Measurements from ENCODE around the gene MX1.

MX1 gene, protein sequence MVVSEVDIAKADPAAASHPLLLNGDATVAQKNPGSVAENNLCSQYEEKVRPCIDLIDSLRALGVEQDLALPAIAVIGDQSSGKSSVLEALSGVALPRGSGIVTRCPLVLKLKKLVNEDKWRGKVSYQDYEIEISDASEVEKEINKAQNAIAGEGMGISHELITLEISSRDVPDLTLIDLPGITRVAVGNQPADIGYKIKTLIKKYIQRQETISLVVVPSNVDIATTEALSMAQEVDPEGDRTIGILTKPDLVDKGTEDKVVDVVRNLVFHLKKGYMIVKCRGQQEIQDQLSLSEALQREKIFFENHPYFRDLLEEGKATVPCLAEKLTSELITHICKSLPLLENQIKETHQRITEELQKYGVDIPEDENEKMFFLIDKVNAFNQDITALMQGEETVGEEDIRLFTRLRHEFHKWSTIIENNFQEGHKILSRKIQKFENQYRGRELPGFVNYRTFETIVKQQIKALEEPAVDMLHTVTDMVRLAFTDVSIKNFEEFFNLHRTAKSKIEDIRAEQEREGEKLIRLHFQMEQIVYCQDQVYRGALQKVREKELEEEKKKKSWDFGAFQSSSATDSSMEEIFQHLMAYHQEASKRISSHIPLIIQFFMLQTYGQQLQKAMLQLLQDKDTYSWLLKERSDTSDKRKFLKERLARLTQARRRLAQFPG

DNA sequence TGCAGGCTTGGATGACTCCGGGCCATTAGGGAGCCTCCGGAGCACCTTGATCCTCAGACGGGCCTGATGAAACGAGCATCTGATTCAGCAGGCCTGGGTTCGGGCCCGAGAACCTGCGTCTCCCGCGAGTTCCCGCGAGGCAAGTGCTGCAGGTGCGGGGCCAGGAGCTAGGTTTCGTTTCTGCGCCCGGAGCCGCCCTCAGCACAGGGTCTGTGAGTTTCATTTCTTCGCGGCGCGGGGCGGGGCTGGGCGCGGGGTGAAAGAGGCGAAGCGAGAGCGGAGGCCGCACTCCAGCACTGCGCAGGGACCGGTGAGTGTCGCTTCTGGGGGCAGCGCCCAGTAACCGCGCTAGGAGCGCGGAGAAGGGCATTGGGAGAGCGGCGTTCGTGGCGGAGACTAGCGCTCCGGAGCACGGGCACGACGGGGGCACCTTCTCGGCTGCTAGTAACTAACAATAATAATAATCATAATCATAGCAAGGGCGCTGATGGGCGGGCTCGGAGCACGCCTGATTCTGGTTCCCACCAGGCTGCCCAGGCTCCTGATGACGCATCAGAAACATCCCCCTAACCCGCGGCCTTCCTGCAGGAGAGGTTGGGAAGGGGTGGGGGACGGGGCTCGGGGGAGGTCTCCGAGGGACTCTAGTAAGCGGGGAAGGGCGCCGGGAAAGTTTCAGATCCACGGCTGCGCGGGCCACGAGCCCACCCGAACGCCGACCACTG lies at the start of gene MX1:
TSS of gene MX1 (plus strand) at position 286 of the 722 bp plus-strand sequence. CDS start 5,832 bp downstream, outside the sequence.
- DNase-seq (ENCODE audit: low read depth in 2 of 2), result peak; percentile 71 to 88

DNA sequence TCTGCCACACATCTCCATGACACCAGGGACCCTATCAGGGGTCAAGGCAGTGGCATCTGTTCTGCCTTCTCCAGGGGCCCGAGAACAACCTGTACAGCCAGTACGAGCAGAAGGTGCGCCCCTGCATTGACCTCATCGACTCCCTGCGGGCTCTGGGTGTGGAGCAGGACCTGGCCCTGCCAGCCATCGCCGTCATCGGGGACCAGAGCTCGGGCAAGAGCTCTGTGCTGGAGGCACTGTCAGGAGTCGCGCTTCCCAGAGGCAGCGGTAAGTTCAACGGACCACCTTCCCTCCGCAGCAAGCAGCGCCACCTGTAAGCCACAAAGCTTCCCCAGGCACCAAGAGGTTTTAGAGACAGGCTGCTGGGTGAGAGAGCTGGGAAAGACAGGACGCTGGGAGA lies 48.3 kb upstream of the MX1 start:
- no peak for DNase-seq (ENCODE audit: low read depth in 2 of 2)

DNA sequence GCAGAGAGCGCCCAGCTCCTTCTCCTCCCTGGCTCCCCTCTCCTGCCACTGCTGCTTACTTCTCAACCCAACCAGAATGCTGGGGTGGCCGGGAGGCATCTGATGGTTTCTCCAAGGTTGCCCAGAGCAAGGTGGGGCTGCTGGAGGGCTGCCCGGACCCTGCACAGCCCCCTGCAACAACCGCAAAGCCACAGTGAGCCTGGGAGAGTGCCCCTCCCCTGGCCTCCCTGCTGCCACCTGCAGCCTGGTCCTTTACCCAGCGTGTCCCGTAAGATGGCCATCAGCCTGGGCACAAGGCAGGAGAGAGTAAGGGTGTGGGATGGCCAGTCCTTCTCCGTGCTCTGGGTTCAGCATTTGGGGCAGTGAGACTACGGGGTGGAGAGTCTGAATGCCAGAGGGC lies 47.2 kb upstream of the MX1 start:
- DNase-seq (ENCODE audit: low read depth in 2 of 2), result no peak

DNA sequence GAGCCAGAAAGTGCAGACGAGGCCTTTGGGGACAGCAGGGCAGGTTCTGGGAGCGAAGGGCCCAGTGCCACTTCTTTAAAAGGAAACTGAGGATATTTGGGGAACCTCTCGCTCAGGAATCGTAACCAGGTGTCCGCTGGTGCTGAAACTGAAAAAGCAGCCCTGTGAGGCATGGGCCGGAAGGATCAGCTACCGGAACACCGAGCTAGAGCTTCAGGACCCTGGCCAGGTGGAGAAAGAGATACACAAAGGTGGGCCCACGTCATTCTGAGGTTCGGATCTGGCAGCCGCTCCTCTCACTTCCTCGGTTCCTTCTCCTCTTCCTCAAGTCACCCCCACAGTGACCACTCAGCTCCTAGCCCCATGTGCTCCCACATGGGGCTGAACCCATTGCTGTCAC lies 46.1 kb upstream of the MX1 start:
- DNase-seq (ENCODE audit: low read depth in 2 of 2), result no peak

DNA sequence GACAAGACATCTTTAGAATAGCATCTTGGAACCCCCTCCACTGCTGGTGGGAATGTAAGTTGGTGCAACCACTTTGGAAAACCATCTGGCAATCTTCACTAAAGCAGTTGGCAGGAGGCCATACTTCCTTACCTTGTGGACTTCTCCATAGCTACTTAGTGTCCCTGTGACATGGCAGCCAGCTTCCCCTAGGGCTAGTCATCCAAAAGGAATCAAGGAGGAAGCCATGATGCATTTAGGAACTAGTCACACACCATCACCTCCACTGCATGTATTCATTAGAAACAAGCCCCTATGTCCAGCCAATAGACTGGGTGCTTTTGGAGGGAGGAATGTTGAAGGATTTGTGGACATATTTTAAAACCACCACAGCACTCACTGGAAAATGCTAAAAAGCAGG lies 44.3 kb upstream of the MX1 start:
- DNase-seq (ENCODE audit: low read depth in 2 of 2), result no peak

DNA sequence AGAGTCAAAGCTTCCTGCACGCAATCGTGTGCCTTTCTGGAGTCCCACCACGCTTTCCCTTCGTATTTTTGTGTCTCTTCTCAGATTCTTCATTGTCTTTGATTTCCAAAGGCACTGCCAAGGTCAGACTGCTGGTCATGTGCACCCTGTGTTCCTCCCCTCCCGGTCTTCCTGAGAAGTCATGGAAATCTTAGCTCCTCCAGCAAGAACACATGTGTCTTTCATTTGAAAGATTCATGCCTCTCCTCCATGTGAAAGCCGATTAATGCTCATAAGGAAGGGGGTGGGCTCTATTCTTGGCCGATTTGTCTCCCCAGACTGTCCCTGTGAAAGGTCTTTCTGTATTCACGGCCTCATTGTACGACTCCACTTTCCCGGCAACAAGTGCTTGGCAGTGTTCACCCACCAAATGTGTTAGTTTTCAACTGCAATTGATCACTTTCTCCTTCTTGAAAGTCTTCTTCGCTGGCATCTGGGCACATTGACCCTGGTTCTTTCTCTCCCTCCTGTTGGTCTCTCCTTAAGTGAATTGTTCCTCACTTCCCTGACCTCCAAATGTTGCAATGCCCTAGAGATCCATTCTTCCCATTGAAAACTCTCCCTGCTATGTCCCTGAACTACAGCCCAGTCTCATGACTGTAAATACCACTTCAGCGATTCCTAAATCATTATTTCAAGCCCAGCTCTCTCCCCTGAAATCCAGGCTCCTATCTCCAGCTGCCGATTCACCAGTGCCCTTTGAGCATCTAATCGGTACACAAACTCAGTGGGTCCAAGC lies 38.8 kb upstream of the MX1 start:
- DNase-seq (ENCODE audit: low read depth in 2 of 2), result no peak

DNA sequence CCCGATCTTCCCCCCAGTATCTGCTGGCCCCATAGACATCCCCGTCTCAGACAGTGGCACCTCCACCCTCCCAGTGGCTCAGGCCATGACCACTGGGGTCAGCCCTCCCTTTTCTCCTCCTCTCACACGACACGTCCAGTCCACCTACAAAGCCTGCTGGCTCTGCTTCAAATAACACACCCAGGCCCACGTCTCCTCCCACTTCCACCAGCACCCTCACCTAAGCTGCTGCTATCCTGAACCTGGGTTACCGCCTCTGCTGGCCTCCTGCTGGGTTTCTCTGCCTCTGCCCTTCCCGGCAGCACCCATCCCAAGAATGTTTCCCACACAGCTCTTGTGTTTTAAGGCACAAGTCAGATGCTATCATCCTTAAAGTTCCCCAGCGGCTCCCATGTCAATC lies 38.2 kb upstream of the MX1 start:
- no peak for DNase-seq (ENCODE audit: low read depth in 2 of 2)

DNA sequence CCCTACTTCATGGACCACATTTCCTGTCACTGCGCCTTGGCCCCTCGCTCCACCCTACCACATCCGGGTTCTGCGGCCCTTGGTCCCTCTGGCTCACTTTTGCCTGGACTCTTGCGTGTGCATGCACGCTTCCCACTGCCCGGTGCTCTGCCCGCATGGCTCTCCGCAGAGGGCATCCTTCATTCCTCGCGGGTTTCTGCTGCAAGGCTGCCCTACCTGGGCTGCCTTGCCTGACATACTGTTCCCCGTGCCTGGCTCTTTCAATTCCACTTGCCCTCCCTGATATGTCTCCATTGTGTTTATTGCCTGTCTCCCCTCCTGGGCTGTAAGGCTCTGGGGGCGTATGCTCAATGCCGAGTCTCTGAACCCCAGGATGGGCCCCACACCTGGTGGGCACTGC lies 37.8 kb upstream of the MX1 start:
- DNase-seq (ENCODE audit: low read depth in 2 of 2), result no peak

DNA sequence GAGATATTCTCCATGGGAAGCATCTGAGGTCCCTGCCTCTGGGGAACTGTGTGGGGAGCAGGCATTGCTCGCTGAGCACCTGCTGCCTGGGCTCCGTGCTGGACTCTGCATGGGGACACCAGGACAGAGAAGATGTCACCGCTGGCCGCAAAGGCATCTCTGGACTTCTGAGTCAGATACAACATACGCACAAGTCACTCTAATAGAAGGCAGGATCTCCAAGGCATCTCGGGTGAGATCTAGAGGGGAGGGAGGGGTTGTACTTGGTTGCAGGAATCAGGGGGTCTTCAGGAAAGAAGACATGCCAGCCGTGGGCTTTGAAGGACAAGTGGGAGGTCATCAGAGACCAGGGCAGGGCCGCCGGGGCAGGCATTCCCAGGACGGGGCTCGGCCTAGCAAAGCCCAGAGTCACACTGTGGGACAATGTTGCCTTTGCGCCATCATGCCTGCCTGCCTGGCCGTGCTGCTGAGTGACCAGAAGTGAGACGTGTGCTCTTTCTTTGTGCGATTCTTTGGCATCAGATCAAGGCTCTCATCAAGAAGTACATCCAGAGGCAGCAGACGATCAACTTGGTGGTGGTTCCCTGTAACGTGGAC lies 35.9 kb upstream of the MX1 start:
- DNase-seq (ENCODE audit: low read depth in 2 of 2), result no peak

DNA sequence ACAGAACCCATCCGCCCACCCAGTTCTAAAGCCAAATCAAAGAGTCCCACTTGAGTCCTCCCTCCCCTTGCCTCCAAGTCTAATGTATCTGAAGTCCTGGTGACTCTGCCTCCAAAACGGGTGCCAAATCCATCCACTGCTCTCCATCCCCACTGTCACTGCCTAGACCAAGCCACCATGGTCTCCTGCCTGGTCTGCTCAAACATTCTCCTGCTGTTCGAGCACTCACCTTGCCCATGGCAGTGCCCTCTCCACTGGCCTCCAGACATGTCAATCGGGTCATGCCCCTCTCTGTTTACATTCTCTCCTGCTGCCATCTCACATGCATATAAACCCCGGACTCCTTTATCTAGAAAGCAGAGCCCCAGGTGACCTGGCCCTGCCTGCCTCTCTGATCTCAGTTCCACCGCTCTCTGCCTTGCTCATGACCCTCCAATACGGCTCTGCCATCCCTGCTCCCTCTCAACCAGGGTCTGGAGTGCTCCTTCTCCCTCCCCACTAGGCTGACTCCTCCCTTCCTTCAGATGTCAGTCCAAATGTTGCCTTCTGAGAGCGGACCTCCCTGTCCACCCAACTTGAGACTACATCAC lies 32.1 kb upstream of the MX1 start:
- DNase-seq (ENCODE audit: low read depth in 2 of 2), result no peak

DNA sequence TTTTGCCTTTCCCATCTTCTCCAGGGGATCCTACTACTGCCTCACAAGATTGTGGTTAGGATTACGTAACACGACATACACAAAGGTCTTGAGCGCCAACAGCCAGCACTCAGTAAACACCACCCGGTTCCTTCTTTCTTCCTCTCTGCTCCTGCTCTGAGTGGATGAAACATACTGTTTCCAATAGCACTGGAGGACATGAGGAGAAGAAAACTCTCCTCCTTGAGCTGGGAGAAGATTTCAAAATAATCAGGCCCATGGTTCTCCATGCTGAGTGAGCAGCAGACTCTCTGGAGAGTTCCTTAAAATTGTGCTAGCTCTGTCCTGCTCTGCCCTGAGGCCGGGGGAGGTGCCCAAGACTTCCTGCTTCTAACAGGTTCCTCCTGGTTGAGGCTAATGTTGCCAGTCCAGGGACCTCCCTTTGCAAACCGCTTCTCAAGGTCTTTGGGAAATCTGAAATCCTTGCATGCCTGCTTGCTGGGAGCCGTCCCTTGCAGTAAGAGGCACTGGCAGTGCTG lies 29.4 kb upstream of the MX1 start:
- DNase-seq (ENCODE audit: low read depth in 2 of 2), result no peak

DNA sequence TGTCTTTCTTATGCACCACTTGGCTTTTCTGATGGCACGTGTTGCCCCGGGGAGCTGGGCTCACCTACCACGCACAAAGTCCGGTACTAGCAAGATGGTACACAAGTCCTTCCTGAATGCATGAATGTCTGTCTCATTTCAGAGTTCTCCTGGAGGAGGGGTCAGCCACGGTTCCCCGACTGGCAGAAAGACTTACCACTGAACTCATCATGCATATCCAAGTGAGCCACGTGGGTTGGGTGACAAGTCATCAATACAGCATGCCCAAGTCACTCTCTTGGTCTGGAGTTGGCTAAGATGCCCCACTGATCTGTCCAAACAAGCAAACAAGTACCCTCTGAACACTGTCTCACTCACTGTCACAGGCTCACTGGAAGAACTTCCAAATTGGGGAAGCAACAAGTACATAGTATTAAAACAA lies 28.6 kb upstream of the MX1 start:
- no peak for DNase-seq (ENCODE audit: low read depth in 2 of 2)

DNA sequence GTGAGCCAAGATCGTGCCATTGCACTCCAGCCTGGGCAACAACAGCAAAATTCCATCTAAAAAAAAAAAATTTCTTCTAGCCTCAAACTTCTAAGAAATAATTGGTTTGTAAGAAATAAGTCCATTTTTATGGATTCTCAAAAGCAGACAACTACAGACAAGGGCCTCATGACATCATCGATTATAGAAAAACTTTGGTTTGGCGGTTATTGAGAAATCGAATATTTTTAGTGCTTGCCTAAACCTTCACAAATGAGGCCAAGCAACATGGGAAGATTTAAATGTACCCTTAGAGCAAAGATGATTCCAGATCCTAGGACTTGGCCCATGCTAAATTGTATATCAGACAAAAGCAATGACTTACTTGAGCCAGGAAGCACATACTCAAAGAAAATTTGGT lies 27.8 kb upstream of the MX1 start:
- no peak for DNase-seq (ENCODE audit: low read depth in 2 of 2)

DNA sequence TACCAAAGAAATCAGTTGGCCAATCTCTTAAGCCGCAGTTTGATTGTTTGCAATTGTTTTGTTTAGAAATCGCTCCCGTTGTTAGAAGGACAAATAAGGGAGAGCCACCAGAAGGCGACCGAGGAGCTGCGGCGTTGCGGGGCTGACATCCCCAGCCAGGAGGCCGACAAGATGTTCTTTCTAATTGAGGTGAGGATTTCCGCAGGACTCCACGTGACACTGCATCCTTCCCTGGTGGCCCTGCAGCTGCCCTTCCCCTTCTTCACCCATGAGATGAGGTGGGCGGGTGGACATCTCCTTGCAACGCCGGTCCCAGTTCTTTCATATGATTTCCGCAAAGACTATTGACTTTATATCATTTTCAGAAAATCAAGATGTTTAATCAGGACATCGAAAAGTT lies 27.2 kb upstream of the MX1 start:
- DNase-seq (ENCODE audit: low read depth in 2 of 2), result no peak

DNA sequence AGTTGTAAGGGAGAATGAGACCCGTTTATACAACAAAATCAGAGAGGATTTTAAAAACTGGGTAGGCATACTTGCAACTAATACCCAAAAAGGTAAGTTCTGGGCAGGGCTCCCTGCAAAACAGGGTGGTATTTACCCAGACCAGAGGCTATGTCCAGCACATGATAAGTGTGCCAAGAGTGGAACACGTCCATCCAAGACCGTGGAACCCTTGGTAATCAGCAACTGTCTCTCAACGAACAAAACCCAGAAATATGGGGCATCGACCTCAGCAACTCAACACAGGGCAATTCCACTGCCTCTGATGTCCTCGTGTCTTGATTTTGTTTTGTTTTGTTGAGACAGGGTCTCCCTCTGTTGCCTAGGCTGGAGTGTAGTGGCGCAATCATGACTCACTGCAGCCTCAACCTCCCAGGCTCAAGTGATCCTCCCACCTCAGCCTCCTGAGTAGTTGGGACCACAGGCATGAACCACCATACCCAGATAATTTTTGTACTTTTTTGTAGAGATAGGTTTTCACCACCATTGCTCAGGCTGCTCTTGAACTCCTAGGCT lies 26.7 kb upstream of the MX1 start:
- DNase-seq (ENCODE audit: low read depth in 2 of 2), result no peak

DNA sequence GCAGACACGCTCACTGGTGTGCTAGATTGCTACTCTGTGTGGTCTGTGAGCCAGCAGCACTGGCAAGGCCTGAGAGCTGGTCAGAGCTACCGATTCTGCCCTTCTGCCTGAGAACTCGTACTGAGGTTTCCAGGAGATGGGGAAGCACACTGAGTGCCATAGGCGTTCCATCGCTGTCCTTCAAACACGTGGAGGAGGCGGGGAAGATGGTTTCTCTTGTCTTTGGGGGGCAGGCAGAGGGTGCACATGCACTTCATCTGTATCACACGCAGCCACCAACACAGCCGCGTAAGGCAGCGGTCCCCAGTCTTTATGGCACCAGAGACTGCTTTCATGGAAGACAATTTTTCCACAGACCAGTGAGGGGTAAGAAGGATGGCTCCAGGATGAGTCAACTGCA lies 23.8 kb upstream of the MX1 start:
- no peak for DNase-seq (ENCODE audit: low read depth in 2 of 2)

DNA sequence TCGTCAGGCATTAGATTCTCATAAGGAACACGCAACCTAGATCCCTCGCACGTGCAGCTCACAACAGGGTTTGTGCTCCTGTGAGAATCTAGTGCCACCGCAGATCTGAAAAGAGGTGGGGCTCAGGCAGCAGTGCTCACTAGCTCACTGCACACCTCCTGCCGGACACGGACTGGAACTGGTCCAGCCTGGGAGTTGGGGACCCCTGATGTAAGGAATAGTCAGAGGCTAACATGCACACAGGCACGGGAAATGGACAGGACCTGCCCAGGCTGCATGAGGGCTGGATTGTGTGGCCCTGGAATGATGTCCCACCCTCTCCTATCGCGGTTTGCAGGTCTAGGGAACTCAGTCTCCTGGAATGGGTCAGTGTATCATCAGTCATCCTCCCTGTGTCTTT lies 23.2 kb upstream of the MX1 start:
- no peak for DNase-seq (ENCODE audit: low read depth in 2 of 2)

DNA sequence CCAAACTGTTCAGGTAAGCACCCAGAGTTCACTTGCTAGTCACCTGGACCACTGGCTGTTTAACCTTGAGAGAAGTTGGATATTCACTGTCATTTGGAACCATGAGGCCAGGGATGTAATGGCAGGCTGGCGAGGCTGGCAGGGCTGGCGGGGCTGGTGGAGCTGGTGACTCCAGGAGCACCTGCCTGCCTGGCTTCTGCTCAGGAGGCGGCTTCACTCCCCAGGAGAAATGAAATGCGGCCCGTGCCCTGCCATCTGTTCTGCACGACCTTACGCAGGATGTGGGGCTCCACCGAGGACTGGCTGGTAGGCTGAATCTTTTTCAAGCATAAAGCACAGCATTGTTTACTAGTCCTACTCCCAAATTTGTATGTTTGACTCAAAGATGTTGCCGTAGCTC lies 22.7 kb upstream of the MX1 start:
- no peak for DNase-seq (ENCODE audit: low read depth in 2 of 2)

DNA sequence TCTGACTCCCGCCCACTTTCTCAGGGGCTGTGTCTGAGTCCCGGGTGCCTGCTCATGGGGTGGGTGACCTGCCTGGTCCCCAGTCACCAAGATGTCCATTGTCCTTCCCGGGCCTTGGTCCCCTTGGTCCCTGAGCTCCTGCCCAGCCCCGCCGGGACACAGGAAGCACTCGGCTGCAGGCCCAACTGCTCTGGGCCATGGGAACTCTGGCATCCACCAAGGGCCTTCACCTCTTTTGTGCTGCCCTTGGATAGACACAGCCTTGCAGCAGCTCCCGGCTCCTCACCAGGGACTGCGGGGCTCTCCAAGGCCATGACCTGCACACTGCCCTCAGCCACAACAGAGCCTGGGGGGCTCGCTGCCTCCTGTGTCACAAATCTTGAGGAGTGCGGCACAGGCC lies 22.1 kb upstream of the MX1 start:
- no peak for DNase-seq (ENCODE audit: low read depth in 2 of 2)

DNA sequence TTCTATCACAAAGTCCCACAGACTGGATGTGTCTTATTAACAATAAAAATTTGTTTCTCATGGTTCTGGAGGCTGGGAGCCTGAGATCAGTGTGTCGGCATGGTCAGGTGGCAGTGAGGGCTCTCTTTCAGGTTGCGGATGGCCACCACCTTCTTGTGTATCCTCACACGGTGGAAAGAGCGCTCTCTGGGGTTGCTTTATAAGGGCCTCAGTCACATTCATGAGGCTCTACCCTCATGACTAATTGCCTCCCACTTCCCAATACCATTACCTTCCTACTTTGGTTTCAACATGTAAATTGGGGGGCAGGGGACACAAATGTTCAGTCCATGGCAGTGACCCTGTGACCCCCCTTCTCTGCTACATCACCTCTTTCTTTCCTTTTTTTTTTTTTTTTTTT lies 20.7 kb upstream of the MX1 start:
- DNase-seq (ENCODE audit: low read depth in 2 of 2), result no peak

DNA sequence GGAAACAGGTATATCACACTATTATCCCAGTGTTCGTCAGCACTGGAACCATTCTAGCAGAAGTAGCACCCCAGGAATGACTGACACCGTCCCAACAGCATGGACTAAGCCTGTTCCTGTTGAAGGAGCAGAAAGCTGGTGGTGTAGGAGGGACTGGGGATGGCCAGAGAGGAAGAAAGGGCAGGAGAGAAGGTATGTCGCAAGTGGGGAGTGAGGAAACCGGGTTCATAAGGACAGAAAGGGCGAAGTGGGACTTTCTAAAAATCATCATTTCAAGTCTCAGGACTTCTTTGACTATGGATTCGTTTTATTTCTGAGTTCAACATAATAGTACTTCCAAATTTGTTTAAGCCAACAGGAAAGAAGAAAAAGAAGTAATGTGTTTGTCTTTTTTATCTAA lies 19.7 kb upstream of the MX1 start:
- DNase-seq (ENCODE audit: low read depth in 2 of 2), result no peak
